Endothelial cell of umbilical vein (primary cell): ENCODE measurements around the gene TRMT10B. TPM values are rescaled to one million over a fixed set of nuclear protein-coding genes. Genes with fewer than 3 reads are reported as not detected.

ENCODE experiments used
- BruUV-seq: library from RNA; stranded (reverse); fragments of 400-500 nt; replicated peaks from 2 replicates; lab custom pipeline; 2021; lab: Mats Ljungman, UMichigan
- CTCF ChIA-PET: fragments of 300-600, 350-600 bp; sonication (Branson Sonifier 250); formaldehyde crosslinking; loops from one replicate; lab custom pipeline; 2021; ENCODE audit warnings: antibody characterized with exemption, inconsistent platforms; lab: Charles Lee
- POLR2A ChIA-PET: fragments of 300-600, 350-600 bp; sonication (Branson Sonifier 250); formaldehyde crosslinking; loops from one replicate; lab custom pipeline; 2021; ENCODE audit warnings: antibody characterized with exemption, inconsistent platforms; lab: Charles Lee
- DNase-seq: peaks from one replicate; pipeline ENCODE4 v3.0.0-alpha.2; 2011; ENCODE audit warnings: low read depth, low spot score
- FAIRE-seq: peaks from 2 replicates; lab custom pipeline; 2011; peaks lifted over from hg19 to GRCh38; lab: Jason Lieb, UNC
- H2AFZ ChIP-seq: 2 replicates; pipeline ENCODE4 v1.6.0; 2012; ENCODE audit warnings: low read depth, low read length, control low read depth, inconsistent platforms
- H3K27ac ChIP-seq: 2 replicates; pipeline ENCODE4 v1.5.1; 2011; ENCODE audit warnings: low read depth, mild to moderate bottlenecking, control low read depth, low read length, moderate library complexity; ENCODE audit not compliant: insufficient read depth
- H3K27me3 ChIP-seq, 2 experiments: 2 replicates each; pipeline versions ENCODE4 v1.6.0 to v1.6.1; 2011; ENCODE audit warnings: low read length in 2 of 2, mixed read lengths in 1 of 2; ENCODE audit not compliant: control insufficient read depth in 2 of 2, insufficient read depth in 2 of 2
- H3K36me3 ChIP-seq, 2 experiments: 2 replicates in 1 of 2; 3 replicates in 1 of 2; pipeline ENCODE4 v1.5.1; 2011; ENCODE audit warnings: low read length in 2 of 2, mild to moderate bottlenecking in 1 of 2, moderate library complexity in 1 of 2; ENCODE audit not compliant: control insufficient read depth in 2 of 2, insufficient read depth in 2 of 2; ENCODE audit errors: extremely low read depth in 1 of 2
- H3K4me1 ChIP-seq: 3 replicates; pipeline ENCODE4 v1.5.1; 2011; ENCODE audit warnings: mild to moderate bottlenecking, low read length; ENCODE audit not compliant: control insufficient read depth, insufficient read depth; ENCODE audit errors: extremely low read depth
- H3K4me2 ChIP-seq: 2 replicates; pipeline ENCODE4 v1.6.1; 2011; ENCODE audit warnings: low read length, control low read depth, mixed read lengths; ENCODE audit not compliant: insufficient read depth
- H3K4me3 ChIP-seq, 3 experiments: fragments of 200-600 bp in 1 of 3; sonication (generic), shearing (Covaris generic) in 1 of 3; replicated peaks in 1 of 3; 2 replicates each; pipeline ENCODE4 v1.5.1; 2011 to 2016; ENCODE audit warnings: control low read depth in 3 of 3, low read length in 3 of 3, mild to moderate bottlenecking in 2 of 3, inconsistent platforms in 1 of 3, low read depth in 1 of 3, moderate library complexity in 1 of 3; ENCODE audit not compliant: insufficient read depth in 1 of 3
- H3K79me2 ChIP-seq: 2 replicates; pipeline ENCODE4 v1.6.0; 2012; ENCODE audit warnings: low read length, inconsistent platforms; ENCODE audit not compliant: control insufficient read depth, insufficient read depth
- H3K9ac ChIP-seq: replicated peaks from 2 replicates; pipeline ENCODE3; 2011; ENCODE audit warnings: low read length, control low read depth; ENCODE audit not compliant: insufficient read depth; ENCODE audit errors: extremely low read depth
- H3K9me1 ChIP-seq: replicated peaks from 3 replicates; pipeline ENCODE4 v1.6.0; 2011; ENCODE audit warnings: mild to moderate bottlenecking, low read length; ENCODE audit not compliant: control insufficient read depth, insufficient read depth; ENCODE audit errors: extremely low read depth
- H3K9me3 ChIP-seq: replicated peaks from 2 replicates; pipeline ENCODE4 v1.5.1; 2012; ENCODE audit warnings: low read length, inconsistent platforms; ENCODE audit not compliant: control insufficient read depth, insufficient read depth
- H4K20me1 ChIP-seq: replicated peaks from 2 replicates; pipeline ENCODE3; 2011; ENCODE audit warnings: mild to moderate bottlenecking, low read length; ENCODE audit not compliant: control insufficient read depth, insufficient read depth; ENCODE audit errors: extremely low read depth
- EZH2 ChIP-seq: IDR thresholded peaks from 2 replicates; pipeline ENCODE4 v1.6.1; 2012; ENCODE audit warnings: borderline replicate concordance, low read depth, mild to moderate bottlenecking, moderate library complexity, low read length, inconsistent platforms; ENCODE audit not compliant: severe bottlenecking
- FOS ChIP-seq: IDR thresholded peaks from 2 replicates; pipeline ENCODE4 v1.6.1; 2011; ENCODE audit warnings: mild to moderate bottlenecking, low read length, moderate library complexity, borderline replicate concordance; ENCODE audit not compliant: insufficient read depth
- GATA2 ChIP-seq: IDR thresholded peaks from 2 replicates; pipeline ENCODE4 v1.7.0; 2011; ENCODE audit warnings: low read depth, mild to moderate bottlenecking, moderate library complexity, mixed read lengths, low read length; ENCODE audit not compliant: insufficient read length, insufficient read depth
- JUN ChIP-seq: IDR thresholded peaks from 2 replicates; pipeline ENCODE4 v1.6.1; 2011; ENCODE audit warnings: borderline replicate concordance, low read depth; ENCODE audit not compliant: insufficient read length, insufficient read depth
- MYC ChIP-seq: IDR thresholded peaks from one replicate; pipeline ENCODE4 v1.6.1; 2011; ENCODE audit warnings: mild to moderate bottlenecking, low read depth, low read length
- POLR2A ChIP-seq: IDR thresholded peaks from 2 replicates; pipeline ENCODE4 v1.6.1; 2012; ENCODE audit warnings: low read depth, mild to moderate bottlenecking, control low read depth, low read length
- POLR2AphosphoS5 ChIP-seq: IDR thresholded peaks from 2 replicates; pipeline ENCODE4 v1.6.1; 2012; ENCODE audit warnings: low read depth, mild to moderate bottlenecking, control low read depth, low read length, moderate library complexity; ENCODE audit not compliant: insufficient read depth
- dilution Hi-C: fragments of 300-500 bp; cut with MboI; formaldehyde crosslinking; loops from one replicate; pipeline ENCODE4 v1.15.0; 2019; ENCODE audit warnings: low sequenced_read_pairs; ENCODE audit not compliant: extremely low pct_ligation_motif_present
- intact Hi-C: fragments of 100-400 bp; cut with micrococcal nuclease; formaldehyde crosslinking; loops from one replicate; pipeline ENCODE4 v1.10.0; 2022
- polyA plus RNA-seq, 4 experiments: library from polyadenylated mRNA; depleted of rRNA in 3 of 4; stranded (reverse) in 3 of 4; unstranded in 1 of 4; fragments of >200 nt; gene quantifications; 2 replicates each; pipeline versions ENCODE4 v1.2.1 to v1.2.3, GENCODE V29; 2011 to 2012; ENCODE audit warnings: missing spikeins in 1 of 4
- total RNA-seq: library from RNA; stranded (reverse); gene quantifications from 2 replicates; pipeline ENCODE4 v1.2.3, GENCODE V29; 2021
- TF ChIP-seq, protein P1 (sequence below): IDR thresholded peaks from 2 replicates; pipeline ENCODE4 v1.6.1; 2011; ENCODE audit not compliant: insufficient read depth, insufficient read length
- TF ChIP-seq, protein P2 (sequence below), 2 donors: IDR thresholded peaks; 1 replicate in 1 of 2; 2 replicates in 1 of 2; pipeline ENCODE4 v1.5.1; 2011; ENCODE audit warnings: low read length in 2 of 2, mild to moderate bottlenecking in 2 of 2, moderate library complexity in 2 of 2, control low read depth in 1 of 2, inconsistent platforms in 1 of 2, low read depth in 1 of 2; ENCODE audit not compliant: insufficient read depth in 1 of 2; ENCODE audit errors: extremely low read depth in 1 of 2

Gene TRMT10B
- total and polyA plus RNA-seq, 2 donors (not counting 3 experiments of a cell fraction or from before 2014, with no cell fraction given) = 3.0 to 7.0 TPM

DNA sequence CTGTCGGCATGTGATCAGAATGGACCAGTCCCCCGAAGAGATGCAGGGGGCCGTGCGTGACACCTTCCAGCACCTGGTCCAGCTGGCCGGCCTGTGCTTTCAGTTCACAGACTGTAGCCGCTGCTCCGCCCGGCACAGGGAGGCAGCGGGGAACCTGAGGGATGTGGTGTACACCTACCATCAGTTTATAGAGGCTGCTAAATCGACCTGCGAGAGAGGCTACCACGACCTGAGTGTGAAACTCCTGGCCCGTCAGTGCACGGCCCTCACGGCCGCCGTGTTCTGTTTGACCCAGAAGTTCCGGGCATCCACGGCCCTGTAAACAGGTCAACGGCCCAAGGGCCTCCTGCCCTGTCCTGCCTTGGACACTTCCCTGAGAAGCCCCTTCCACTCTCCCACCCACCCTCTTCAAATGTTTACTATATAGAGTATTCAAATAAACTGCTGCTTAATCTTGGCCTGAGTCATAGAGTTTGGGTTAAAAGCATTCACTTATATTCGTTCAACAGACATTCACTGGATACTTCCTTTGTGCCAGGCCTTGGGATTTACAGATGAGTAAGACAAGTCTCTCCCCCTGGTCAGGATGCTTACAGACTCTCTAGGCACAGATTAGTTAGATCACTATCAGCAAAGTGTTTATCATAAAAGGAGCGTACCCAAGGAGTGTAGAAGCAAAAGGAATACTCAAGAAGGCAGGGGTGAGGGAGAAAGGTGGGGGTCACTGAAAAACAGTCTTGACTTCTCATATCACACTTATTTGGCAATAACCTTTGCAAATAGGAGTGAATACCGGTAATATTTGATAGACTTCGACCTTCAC lies 6.9 kb upstream of the TRMT10B start:
- no peaks in the 10 kb centered on the region for H3K9me3 ChIP-seq
- no peaks in the 10 kb centered on the region for H3K36me3 ChIP-seq
- no peaks in the 10 kb centered on the region for H3K9me1 ChIP-seq
- H3K27me3 ChIP-seq = peaks cover 0 to 6% of the 10 kb centered on the region in 2 experiments
- no peak overlapping the region for H2AFZ ChIP-seq
- no peak for FAIRE-seq
- POLR2A ChIA-PET = no interaction called here
- intact Hi-C loops = loop anchor here (1.0 to 5.0 kb wide), 5 partner anchors 156 to 654 kb away; partner anchors contain the start of gene SLC25A51
- CTCF ChIA-PET = interaction anchor here (0.9 to 1.2 kb wide), 3 partner anchors 167 to 617 kb away, joined by 3 read pairs; no protein-coding TSS in a partner anchor
- H3K4me3 ChIP-seq = no peak overlapping the region
- dilution Hi-C loops = no loop called here
- no peak for TF ChIP-seq GATA2
- TF ChIP-seq FOS = no peak
- TF ChIP-seq POLR2AphosphoS5 = no peak
- TF ChIP-seq MYC = no peak
- no peaks in the 10 kb centered on the region for H3K4me1 ChIP-seq
- H3K79me2 ChIP-seq = no peaks in the 10 kb centered on the region
- no peak overlapping the region for H3K9ac ChIP-seq
- BruUV-seq = no TSS peak
- H3K27ac ChIP-seq = no peak overlapping the region
- no peak for DNase-seq
- no peaks in the 10 kb centered on the region for H4K20me1 ChIP-seq
- H3K4me2 ChIP-seq = no peak overlapping the region

DNA sequence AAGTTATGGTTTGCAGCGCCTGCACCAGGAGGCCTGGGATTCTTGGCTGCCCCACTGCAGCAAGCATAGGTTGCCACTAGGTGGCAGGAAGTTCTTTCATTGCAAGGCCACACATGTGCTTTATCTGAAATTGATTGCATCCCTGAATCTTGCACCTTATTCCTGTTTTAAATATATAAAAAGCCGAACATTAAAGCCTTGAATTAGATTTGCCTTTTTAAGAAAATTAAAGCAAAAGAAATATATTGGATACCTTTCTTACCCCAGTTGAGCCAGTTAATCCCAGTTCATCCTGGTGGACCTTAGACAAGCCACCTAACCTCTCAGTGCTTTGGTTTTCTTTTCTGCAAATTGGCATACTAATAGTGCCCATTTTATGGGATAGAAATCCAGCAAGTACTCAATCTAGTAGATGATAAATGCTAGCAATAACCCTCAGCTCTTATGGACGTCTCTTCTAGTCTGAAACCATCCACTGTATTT lies 6.3 kb upstream of the TRMT10B start:
- peak; percentile 76 for FAIRE-seq
- no peak overlapping the region for H3K4me2 ChIP-seq
- H4K20me1 ChIP-seq = no peaks in the 10 kb centered on the region
- BruUV-seq = no TSS peak
- no peak overlapping the region for H3K27ac ChIP-seq
- dilution Hi-C loops (no loop called here), intact Hi-C loops (loop anchor here (1.0 to 5.0 kb wide), 5 partner anchors 155 to 653 kb away; partner anchors contain the start of gene SLC25A51)
- no peaks in the 10 kb centered on the region for H3K9me1 ChIP-seq
- TF ChIP-seq, protein P1, sequence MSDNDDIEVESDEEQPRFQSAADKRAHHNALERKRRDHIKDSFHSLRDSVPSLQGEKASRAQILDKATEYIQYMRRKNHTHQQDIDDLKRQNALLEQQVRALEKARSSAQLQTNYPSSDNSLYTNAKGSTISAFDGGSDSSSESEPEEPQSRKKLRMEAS = peak; percentile 8
- TF ChIP-seq GATA2 (no peak), EZH2 (no peak), POLR2AphosphoS5 (no peak), POLR2A (no peak), JUN (no peak)
- TF ChIP-seq, protein P2, sequence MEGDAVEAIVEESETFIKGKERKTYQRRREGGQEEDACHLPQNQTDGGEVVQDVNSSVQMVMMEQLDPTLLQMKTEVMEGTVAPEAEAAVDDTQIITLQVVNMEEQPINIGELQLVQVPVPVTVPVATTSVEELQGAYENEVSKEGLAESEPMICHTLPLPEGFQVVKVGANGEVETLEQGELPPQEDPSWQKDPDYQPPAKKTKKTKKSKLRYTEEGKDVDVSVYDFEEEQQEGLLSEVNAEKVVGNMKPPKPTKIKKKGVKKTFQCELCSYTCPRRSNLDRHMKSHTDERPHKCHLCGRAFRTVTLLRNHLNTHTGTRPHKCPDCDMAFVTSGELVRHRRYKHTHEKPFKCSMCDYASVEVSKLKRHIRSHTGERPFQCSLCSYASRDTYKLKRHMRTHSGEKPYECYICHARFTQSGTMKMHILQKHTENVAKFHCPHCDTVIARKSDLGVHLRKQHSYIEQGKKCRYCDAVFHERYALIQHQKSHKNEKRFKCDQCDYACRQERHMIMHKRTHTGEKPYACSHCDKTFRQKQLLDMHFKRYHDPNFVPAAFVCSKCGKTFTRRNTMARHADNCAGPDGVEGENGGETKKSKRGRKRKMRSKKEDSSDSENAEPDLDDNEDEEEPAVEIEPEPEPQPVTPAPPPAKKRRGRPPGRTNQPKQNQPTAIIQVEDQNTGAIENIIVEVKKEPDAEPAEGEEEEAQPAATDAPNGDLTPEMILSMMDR (IDR thresholded peaks at IDR 0.05; ENCODE audit: extremely low read depth in 1 of 2, insufficient read depth in 1 of 2, low read depth in 1 of 2, low read length in 2 of 2) = peak; percentile 84 to 91
- no peaks in the 10 kb centered on the region for H3K9me3 ChIP-seq
- ChIA-PET POLR2A (no interaction called here), CTCF (interaction anchor here (0.7 to 3.8 kb wide), 7 partner anchors 10 to 616 kb away, joined by 3 to 21 read pairs (median 3); no protein-coding TSS in a partner anchor)
- no peak overlapping the region for H2AFZ ChIP-seq
- no peak overlapping the region for H3K9ac ChIP-seq
- peak; percentile 64 for DNase-seq
- no peaks in the 10 kb centered on the region for H3K79me2 ChIP-seq
- H3K4me1 ChIP-seq = no peaks in the 10 kb centered on the region
- peaks cover 0 to 6% of the 10 kb centered on the region in 2 experiments for H3K27me3 ChIP-seq
- H3K4me3 ChIP-seq = no peak overlapping the region
- H3K36me3 ChIP-seq = no peaks in the 10 kb centered on the region
